ENCODE measurements around the gene PDZRN3.
A peak's percentile ranks its signal among the peaks of the same experiment; 100 is the strongest.

PDZRN3 gene

GRCh38 chr3:73577704-73578103 is 47.0 kb downstream of the PDZRN3 start:
- H3K27me3 Mint-ChIP-seq (ENCODE audit: low read depth): no peaks in the 10 kb centered on the region
- H3K4me3 Mint-ChIP-seq: no peak overlapping the region
- peaks cover 26% of the 10 kb centered on the region for H3K36me3 Mint-ChIP-seq (ENCODE audit: low read depth)
- H3K9me3 Mint-ChIP-seq: no peaks in the 10 kb centered on the region
- no peak for TF ChIP-seq CTCF (IDR thresholded peaks at IDR 0.05; ENCODE audit: unreplicated experiment in 3 of 3)
- H3K27ac Mint-ChIP-seq: peak overlapping the region in 2 of 3 experiments; percentile 2 to 3
- H3K4me1 Mint-ChIP-seq: peaks cover 74% of the 10 kb centered on the region

GRCh38 chr3:73576999-73577461 is 47.7 kb downstream of the PDZRN3 start:
- peaks cover 75% of the 10 kb centered on the region for H3K4me1 Mint-ChIP-seq
- H3K9me3 Mint-ChIP-seq: no peaks in the 10 kb centered on the region
- no peak for TF ChIP-seq CTCF (IDR thresholded peaks at IDR 0.05; ENCODE audit: unreplicated experiment in 3 of 3)
- no peak overlapping the region for H3K4me3 Mint-ChIP-seq
- H3K36me3 Mint-ChIP-seq (ENCODE audit: low read depth): peaks cover 23% of the 10 kb centered on the region
- no peaks in the 10 kb centered on the region for H3K27me3 Mint-ChIP-seq (ENCODE audit: low read depth)
- peak overlapping the region in 2 of 3 experiments; percentile 3 to 21 for H3K27ac Mint-ChIP-seq

- Mint-ChIP-seq H3K4me3 (no peak overlapping the region), H3K36me3 (ENCODE audit: low read depth) (peaks cover 20% of the 10 kb centered on the region), H3K4me1 (peaks cover 78% of the 10 kb centered on the region), H3K27ac (peak overlapping the region in 1 of 3 experiments; percentile 18), H3K9me3 (no peaks in the 10 kb centered on the region), H3K27me3 (ENCODE audit: low read depth) (no peaks in the 10 kb centered on the region)
- no peak for TF ChIP-seq CTCF (IDR thresholded peaks at IDR 0.05; ENCODE audit: unreplicated experiment in 3 of 3)
These were observed 48.8 kb downstream of the PDZRN3 start for GRCh38 chr3:73575953-73576352.

GRCh38 chr3:73575519-73575918 is 49.2 kb downstream of the PDZRN3 start:
- Mint-ChIP-seq H3K4me1 (peaks cover 78% of the 10 kb centered on the region), H3K27ac (peak overlapping the region in 2 of 3 experiments; percentile 18 to 31), H3K4me3 (no peak overlapping the region), H3K36me3 (ENCODE audit: low read depth) (peaks cover 20% of the 10 kb centered on the region), H3K9me3 (no peaks in the 10 kb centered on the region), H3K27me3 (ENCODE audit: low read depth) (no peaks in the 10 kb centered on the region)
- TF ChIP-seq CTCF (IDR thresholded peaks at IDR 0.05; ENCODE audit: unreplicated experiment in 3 of 3): no peak

- H3K4me3 Mint-ChIP-seq: no peak overlapping the region
- H3K4me1 Mint-ChIP-seq: peaks cover 92% of the 10 kb centered on the region
- H3K9me3 Mint-ChIP-seq: no peaks in the 10 kb centered on the region
- TF ChIP-seq CTCF (IDR thresholded peaks at IDR 0.05; ENCODE audit: unreplicated experiment in 3 of 3): no peak
- H3K36me3 Mint-ChIP-seq (ENCODE audit: low read depth): peaks cover 15% of the 10 kb centered on the region
- peak overlapping the region; percentile 5 to 67 (median 54) for H3K27ac Mint-ChIP-seq
- H3K27me3 Mint-ChIP-seq (ENCODE audit: low read depth): no peaks in the 10 kb centered on the region
These were observed 51.5 kb downstream of the PDZRN3 start for GRCh38 chr3:73573204-73573603.

- Mint-ChIP-seq H3K27ac (peak overlapping the region; percentile 54 to 73 (median 67)), H3K4me3 (peak overlapping the region in 1 of 3 experiments; percentile 4), H3K9me3 (no peaks in the 10 kb centered on the region), H3K36me3 (ENCODE audit: low read depth) (peaks cover 12% of the 10 kb centered on the region), H3K4me1 (peaks cover 94% of the 10 kb centered on the region), H3K27me3 (ENCODE audit: low read depth) (no peaks in the 10 kb centered on the region)
- TF ChIP-seq CTCF (IDR thresholded peaks at IDR 0.05; ENCODE audit: unreplicated experiment in 3 of 3): no peak
These were observed 52.4 kb downstream of the PDZRN3 start for GRCh38 chr3:73572368-73572767.
